Left ventricle myocardium inferior (tissue), 1 donor: Measurements from ENCODE around the gene COPS3. TPM values are rescaled to one million over a fixed set of nuclear protein-coding genes. Genes with fewer than 3 reads are reported as not detected.
A peak's percentile ranks its signal among the peaks of the same experiment; 100 is the strongest.

Source experiments
- DNase-seq: peaks from one replicate; pipeline ENCODE4 v3.0.0-alpha.2; 2020
- H3K27ac ChIP-seq: fragments of 200-600 bp; replicated peaks from 2 replicates; pipeline ENCODE4 v1.8.0; 2021
- H3K27me3 ChIP-seq: fragments of 200-600 bp; 2 replicates; pipeline ENCODE4 v1.8.0; 2021; ENCODE audit warnings: low read depth
- H3K36me3 ChIP-seq: fragments of 200-600 bp; 2 replicates; pipeline ENCODE4 v1.8.0; 2021
- H3K4me1 ChIP-seq: fragments of 200-600 bp; 2 replicates; pipeline ENCODE4 v1.8.0; 2021
- H3K4me3 ChIP-seq: fragments of 200-600 bp; 2 replicates; pipeline ENCODE4 v1.8.0; 2021; ENCODE audit warnings: mild to moderate bottlenecking, moderate library complexity
- H3K9me3 ChIP-seq: fragments of 200-600 bp; replicated peaks from 2 replicates; pipeline ENCODE4 v1.8.0; 2021
- intact Hi-C: fragments of 100-400 bp; cut with micrococcal nuclease; formaldehyde crosslinking; loops from one replicate; pipeline ENCODE4 v1.11.0; 2022
- total RNA-seq: library from RNA; stranded (reverse); fragmentation: NEBNext Ultra II Directional; extraction: Animal tissue kit (Norgen Biotek cat#: 25700); gene quantifications from one replicate; pipeline ENCODE4 v1.2.1, GENCODE V29; 2021
- TF ChIP-seq, protein P1 (sequence below): fragments of 200-600 bp; IDR thresholded peaks from 2 replicates; pipeline ENCODE4 v1.8.0; 2021; ENCODE audit warnings: antibody characterized with exemption, mild to moderate bottlenecking, borderline replicate concordance
- donor health status: DM: no; HTN: yes; CAD: no; lungs with severe emphysema.

The COPS3 gene
- total RNA-seq, 1 donor from 2014 or later, result 74.2 TPM

GRCh38 chr17:17231621-17232302 is 49.3 kb downstream of the COPS3 start:
- no peaks in the 10 kb centered on the region for H3K9me3 ChIP-seq
- peaks cover 56% of the 10 kb centered on the region for H3K36me3 ChIP-seq
- intact Hi-C loops, result no loop called here
- H3K27me3 ChIP-seq, result no peaks in the 10 kb centered on the region
- peak overlapping the region; percentile 60 for H3K27ac ChIP-seq
- peaks cover 87% of the 10 kb centered on the region for H3K4me1 ChIP-seq
- TF ChIP-seq, protein P1, sequence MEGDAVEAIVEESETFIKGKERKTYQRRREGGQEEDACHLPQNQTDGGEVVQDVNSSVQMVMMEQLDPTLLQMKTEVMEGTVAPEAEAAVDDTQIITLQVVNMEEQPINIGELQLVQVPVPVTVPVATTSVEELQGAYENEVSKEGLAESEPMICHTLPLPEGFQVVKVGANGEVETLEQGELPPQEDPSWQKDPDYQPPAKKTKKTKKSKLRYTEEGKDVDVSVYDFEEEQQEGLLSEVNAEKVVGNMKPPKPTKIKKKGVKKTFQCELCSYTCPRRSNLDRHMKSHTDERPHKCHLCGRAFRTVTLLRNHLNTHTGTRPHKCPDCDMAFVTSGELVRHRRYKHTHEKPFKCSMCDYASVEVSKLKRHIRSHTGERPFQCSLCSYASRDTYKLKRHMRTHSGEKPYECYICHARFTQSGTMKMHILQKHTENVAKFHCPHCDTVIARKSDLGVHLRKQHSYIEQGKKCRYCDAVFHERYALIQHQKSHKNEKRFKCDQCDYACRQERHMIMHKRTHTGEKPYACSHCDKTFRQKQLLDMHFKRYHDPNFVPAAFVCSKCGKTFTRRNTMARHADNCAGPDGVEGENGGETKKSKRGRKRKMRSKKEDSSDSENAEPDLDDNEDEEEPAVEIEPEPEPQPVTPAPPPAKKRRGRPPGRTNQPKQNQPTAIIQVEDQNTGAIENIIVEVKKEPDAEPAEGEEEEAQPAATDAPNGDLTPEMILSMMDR, result no peak
- no peak overlapping the region for H3K4me3 ChIP-seq
- DNase-seq, result no peak

DNA sequence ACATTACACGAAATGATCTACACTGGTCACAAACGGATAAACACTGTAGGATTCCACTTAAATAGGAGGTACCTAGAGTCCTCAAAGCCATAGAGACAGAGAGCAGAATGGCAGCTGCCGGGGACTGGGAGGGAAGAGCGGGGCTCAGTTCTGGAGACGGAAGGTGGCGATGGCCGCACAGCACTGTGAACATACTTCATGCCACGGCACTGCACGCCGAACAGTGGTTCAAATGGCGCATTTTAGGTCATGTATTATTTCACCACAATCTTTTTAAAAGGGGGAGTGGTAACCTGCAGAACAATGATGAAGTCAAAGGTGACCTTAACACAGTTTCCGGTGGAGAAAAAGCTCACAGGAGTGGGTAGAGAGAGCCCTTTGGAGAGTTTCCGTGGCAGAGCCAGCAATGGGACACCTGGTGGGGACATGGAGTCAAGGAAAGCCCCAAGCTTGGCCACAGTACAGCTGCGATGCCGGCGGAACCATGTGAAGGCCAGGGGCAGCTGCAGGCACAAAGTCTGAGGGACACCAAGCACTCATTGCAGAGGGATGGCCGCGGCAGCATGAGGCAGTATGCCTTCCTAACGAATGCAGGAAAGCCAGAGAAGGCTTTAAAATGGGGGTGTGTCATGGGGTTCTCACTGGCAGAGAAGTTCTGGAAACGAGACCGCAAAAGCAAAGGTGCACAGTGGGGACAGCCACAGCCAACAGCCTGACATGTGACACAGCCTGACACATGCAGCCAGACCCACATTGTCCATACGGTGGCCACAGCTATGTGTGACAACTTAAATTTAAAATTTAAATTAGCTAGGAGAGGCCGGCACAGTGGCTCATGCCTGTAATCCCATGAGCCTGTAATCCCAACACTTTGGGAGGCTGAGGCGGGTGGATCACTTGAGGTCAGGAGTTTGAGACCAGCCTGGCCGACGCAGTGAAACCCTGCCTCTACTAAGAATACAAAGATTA is 51.3 kb downstream of the COPS3 start:
- TF ChIP-seq, protein P1, result no peak
- Histone ChIP-seq H3K27me3 (no peaks in the 10 kb centered on the region), H3K36me3 (peaks cover 77% of the 10 kb centered on the region), H3K4me3 (no peak overlapping the region), H3K9me3 (no peaks in the 10 kb centered on the region), H3K4me1 (peaks cover 66% of the 10 kb centered on the region), H3K27ac (peak overlapping the region; percentile 85)
- intact Hi-C loops, result no loop called here
- no peak for DNase-seq

GRCh38 chr17:17228521-17229279 is 52.3 kb downstream of the COPS3 start:
- no peak overlapping the region for H3K4me3 ChIP-seq
- no peaks in the 10 kb centered on the region for H3K27me3 ChIP-seq
- peaks cover 56% of the 10 kb centered on the region for H3K4me1 ChIP-seq
- H3K27ac ChIP-seq, result peak overlapping the region; percentile 85
- TF ChIP-seq, protein P1, result no peak
- intact Hi-C loops, result no loop called here
- H3K9me3 ChIP-seq, result no peaks in the 10 kb centered on the region
- DNase-seq, result no peak
- peaks cover 87% of the 10 kb centered on the region for H3K36me3 ChIP-seq

DNA sequence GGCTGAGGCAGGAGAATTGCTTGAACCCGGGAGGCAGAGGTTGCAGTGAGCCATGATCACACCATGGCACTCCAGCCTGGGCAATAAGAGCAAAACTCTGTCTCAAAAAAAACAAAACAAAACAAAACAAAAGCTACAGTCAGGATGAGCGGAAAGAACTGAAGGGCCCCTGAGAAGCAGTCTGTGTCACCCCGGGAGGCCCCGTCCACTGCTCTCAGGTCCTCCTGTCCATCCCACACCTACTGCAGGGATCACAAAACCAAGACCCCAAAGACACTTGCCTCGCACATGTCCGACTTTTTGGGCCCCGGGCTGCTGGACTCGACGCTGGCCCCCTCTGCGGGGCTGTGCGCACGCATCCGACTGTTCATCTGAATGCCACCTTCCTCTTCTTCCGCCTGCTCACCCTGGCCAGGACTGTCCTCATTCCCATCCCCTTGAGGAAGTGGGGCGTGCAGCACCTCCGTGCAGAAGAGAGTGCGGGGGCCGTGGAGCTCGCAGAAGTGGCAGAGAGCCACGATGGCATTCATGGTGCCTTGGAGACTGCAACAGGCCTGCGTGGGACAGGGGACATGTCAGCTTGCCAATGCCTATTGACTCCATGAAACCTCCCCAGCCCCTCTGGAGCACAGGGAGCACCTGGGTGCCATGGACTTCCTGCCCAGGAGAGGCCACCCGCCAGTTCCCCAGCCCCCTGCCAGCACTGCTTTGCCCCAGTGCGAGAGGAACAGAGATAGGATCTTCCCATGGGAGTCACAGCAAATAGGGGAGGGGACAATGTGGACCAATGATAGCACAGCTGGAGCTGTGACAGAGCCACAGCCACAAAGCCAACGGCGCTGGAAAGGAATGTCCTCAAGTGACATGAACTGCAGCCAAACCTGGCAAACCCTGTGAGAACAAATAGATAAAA is 53.2 kb downstream of the COPS3 start:
- Histone ChIP-seq H3K36me3 (peaks cover 95% of the 10 kb centered on the region), H3K9me3 (no peaks in the 10 kb centered on the region), H3K4me3 (no peak overlapping the region), H3K27ac (peak overlapping the region; percentile 85), H3K4me1 (peaks cover 50% of the 10 kb centered on the region), H3K27me3 (no peaks in the 10 kb centered on the region)
- DNase-seq, result peak; percentile 68
- intact Hi-C loops, result no loop called here
- TF ChIP-seq, protein P1, result no peak
